GM12891 (cell line): ENCODE measurements around the gene WNT9A.

Experiments used
- DNase-seq: peaks from one replicate; pipeline ENCODE4 v3.0.0; 2011; ENCODE audit warnings: low spot score; ENCODE audit not compliant: insufficient read length
- FAIRE-seq: peaks from 2 replicates; lab custom pipeline; 2011; peaks lifted over from hg19 to GRCh38; lab: Jason Lieb, UNC
- PAX5 ChIP-seq: IDR thresholded peaks from 2 replicates; pipeline ENCODE4 v1.6.1; 2011; ENCODE audit warnings: low read length, moderate library complexity, mild to moderate bottlenecking; ENCODE audit not compliant: insufficient read depth, severe bottlenecking
- POLR2A ChIP-seq: IDR thresholded peaks from 2 replicates; pipeline ENCODE4 v1.6.1; 2011; ENCODE audit warnings: low read depth, low read length, control low read depth
- POLR2AphosphoS5 ChIP-seq: IDR thresholded peaks from 2 replicates; pipeline ENCODE4 v1.6.1; 2011; ENCODE audit warnings: low read depth, low read length, control low read depth
- POU2F2 ChIP-seq: IDR thresholded peaks from 2 replicates; pipeline ENCODE4 v1.6.1; 2011; ENCODE audit warnings: low read depth, mild to moderate bottlenecking, control low read depth, low read length, moderate library complexity
- SPI1 ChIP-seq: IDR thresholded peaks from 2 replicates; pipeline ENCODE4 v1.6.1; 2011; ENCODE audit warnings: low read depth, low read length, control low read depth
- TAF1 ChIP-seq: IDR thresholded peaks from 2 replicates; pipeline ENCODE4 v1.6.1; 2011; ENCODE audit warnings: low read depth, low read length, control low read depth

The WNT9A gene

GRCh38 chr1:227896710-227897655, 50.7 kb downstream of the WNT9A start:
- TF ChIP-seq PAX5 (no peak), TAF1 (no peak), POLR2AphosphoS5 (no peak), POLR2A (no peak), SPI1 (no peak), POU2F2 (no peak)
- no peak for FAIRE-seq
- DNase-seq = no peak

- DNase-seq = no peak
- FAIRE-seq = no peak
- TF ChIP-seq POLR2AphosphoS5 (no peak), SPI1 (no peak), POLR2A (no peak), POU2F2 (no peak), PAX5 (no peak), TAF1 (no peak)
These were observed 51.7 kb downstream of the WNT9A start for GRCh38 chr1:227895828-227896685.

DNA sequence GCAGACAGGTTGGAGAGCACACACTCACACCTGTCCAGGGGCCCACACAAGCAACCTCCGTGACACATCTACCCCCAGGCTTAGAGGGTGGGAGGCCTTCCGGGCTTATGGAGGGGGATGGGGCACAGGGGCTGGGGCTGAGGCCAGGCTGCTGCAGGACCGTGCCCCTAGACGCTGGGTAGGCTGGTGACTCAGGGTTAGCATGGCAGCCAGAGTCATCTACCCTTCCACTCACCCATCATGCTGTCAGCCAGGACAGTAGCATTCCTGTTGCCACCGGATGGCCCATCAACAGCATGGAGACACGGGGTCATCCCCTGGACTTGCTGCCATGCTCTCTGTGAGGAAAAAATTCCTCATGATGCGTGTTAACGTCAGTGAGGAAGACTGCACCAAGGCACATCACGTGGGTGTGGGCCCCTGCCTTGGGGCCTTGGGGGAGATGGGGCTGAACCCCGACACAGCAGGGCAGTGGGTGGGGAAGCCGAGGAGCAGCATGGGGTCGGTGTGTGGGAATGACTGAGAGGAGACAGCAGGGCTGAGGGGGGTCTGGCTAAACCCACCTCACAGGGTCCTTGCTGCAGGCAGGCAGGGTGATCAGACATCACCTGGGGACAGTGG, 52.8 kb downstream of the WNT9A start:
- DNase-seq (no peak), FAIRE-seq (no peak)
- TF ChIP-seq SPI1 (no peak), POLR2AphosphoS5 (no peak), POU2F2 (no peak), PAX5 (no peak), POLR2A (no peak), TAF1 (no peak)

DNA sequence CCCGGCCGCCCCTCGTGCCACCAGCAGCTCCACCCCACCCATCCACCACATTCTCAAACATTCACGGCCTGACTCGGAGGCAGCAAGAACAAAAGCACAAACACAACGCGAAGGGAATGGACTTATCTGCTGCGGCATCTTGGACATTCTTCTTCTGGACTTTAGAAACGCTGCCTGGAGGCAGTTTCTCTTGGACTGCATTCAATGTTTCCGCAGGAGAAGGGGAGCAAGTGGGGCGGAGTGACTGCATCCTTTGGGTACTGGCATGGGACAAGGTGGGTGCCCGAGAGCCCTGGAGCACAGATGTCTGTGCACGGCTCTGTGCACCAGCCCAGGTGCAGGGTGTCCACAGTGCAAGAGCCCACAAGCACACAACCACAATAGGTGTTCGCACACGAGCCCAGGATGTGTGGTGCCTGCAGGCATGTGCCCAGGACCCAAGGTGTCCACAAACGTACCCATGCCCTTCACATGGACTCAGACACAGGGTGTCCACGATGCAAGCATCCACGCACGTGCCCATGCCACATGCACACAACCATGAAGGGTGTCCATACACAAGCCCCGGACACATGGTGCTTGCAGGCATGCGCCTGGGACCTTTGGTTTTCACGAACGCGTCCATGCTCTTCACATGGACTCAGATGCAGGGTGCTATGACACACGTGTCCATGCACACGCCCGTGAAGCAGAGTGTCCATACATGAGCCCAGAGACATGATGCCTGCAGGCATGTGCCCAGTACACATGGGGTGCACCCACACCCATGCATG, 53.6 kb downstream of the WNT9A start:
- DNase-seq = no peak
- FAIRE-seq = no peak
- TF ChIP-seq PAX5 (no peak), POLR2A (no peak), POLR2AphosphoS5 (no peak), TAF1 (no peak)

GRCh38 chr1:227893300-227893948, 54.3 kb downstream of the WNT9A start:
- DNase-seq (no peak), FAIRE-seq (no peak)
- TF ChIP-seq POU2F2 (no peak), PAX5 (no peak), POLR2AphosphoS5 (no peak), POLR2A (no peak), SPI1 (no peak), TAF1 (no peak)

GRCh38 chr1:227892489-227893299, 55.0 kb downstream of the WNT9A start:
- no peak for FAIRE-seq
- no peak for DNase-seq
- TF ChIP-seq SPI1 = no peak
- TF ChIP-seq TAF1 = no peak
- TF ChIP-seq POLR2A = no peak
- no peak for TF ChIP-seq POU2F2
- no peak for TF ChIP-seq PAX5
- TF ChIP-seq POLR2AphosphoS5 = no peak

DNA sequence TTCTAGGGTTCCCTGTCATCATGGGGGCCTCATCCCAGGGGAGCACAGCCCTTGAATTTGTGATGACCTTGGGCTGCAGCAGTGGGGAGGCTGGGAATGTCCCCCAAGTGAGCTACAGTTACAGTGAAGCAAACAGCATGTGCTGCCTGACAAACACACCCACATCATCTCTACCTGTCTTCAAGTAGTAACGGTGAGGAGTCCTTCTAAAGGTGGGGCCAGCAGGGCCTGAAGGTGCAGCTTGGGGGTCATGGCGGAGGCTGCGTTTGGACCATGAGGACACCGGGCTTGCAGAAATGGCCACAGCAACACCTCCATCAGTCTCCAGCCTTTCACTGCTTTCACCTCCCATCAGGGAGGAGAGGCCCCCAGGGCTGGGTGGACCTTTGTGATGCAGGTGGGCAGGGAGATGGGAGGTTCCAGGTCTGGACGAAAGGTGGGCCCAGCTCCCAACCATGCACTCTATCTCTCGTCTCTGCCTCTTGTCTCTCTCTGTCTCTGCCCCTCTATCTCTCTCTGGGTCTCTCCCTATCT, 55.7 kb downstream of the WNT9A start:
- FAIRE-seq (no peak), DNase-seq (no peak)
- TF ChIP-seq TAF1 (no peak), POLR2AphosphoS5 (no peak), SPI1 (no peak), PAX5 (no peak), POLR2A (no peak), POU2F2 (no peak)
